Liver (tissue), 9 donors: ENCODE data around the gene SLC38A1. TPM values are rescaled to one million over a fixed set of nuclear protein-coding genes. Genes with fewer than 3 reads are reported as not detected.

Experiments used
- DNase-seq: peaks from one replicate; pipeline ENCODE4 v3.0.0-alpha.2; 2017; ENCODE audit warnings: low spot score
- H3K27ac ChIP-seq, 2 donors: one replicate each; pipeline ENCODE4 v1.7.0; 2013; ENCODE audit warnings: inconsistent platforms in 2 of 2, low read length in 2 of 2, control low read depth in 1 of 2, low read depth in 1 of 2, mild to moderate bottlenecking in 1 of 2
- H3K27me3 ChIP-seq, 4 donors: one replicate each; pipeline versions ENCODE4 v1.6.1 to v1.7.0; 2013; ENCODE audit warnings: low read length in 3 of 4, inconsistent platforms in 1 of 4, mild to moderate bottlenecking in 1 of 4, moderate library complexity in 1 of 4; ENCODE audit not compliant: control insufficient read depth in 4 of 4, insufficient read depth in 4 of 4
- H3K36me3 ChIP-seq, 4 donors: one replicate each; pipeline versions ENCODE4 v1.6.1 to v1.7.0; 2013; ENCODE audit warnings: low read length in 3 of 4, mild to moderate bottlenecking in 3 of 4, low read depth in 1 of 4, moderate library complexity in 1 of 4; ENCODE audit not compliant: control insufficient read depth in 4 of 4, insufficient read depth in 3 of 4
- H3K4me1 ChIP-seq, 4 donors: one replicate each; pipeline versions ENCODE4 v1.6.1 to v1.7.0; 2013; ENCODE audit warnings: low read length in 3 of 4, mild to moderate bottlenecking in 3 of 4, moderate library complexity in 1 of 4; ENCODE audit not compliant: control insufficient read depth in 4 of 4, insufficient read depth in 4 of 4
- H3K4me3 ChIP-seq, 3 donors: one replicate each; pipeline versions ENCODE4 v1.6.1 to v1.7.0; 2013; ENCODE audit warnings: low read length in 3 of 3, control low read depth in 1 of 3, low read depth in 1 of 3, mild to moderate bottlenecking in 1 of 3
- H3K9ac ChIP-seq, 2 donors: one replicate each; pipeline ENCODE4 v1.7.0; 2013; ENCODE audit warnings: low read length in 2 of 2, mild to moderate bottlenecking in 2 of 2, moderate library complexity in 2 of 2, control low read depth in 1 of 2, low read depth in 1 of 2
- H3K9me3 ChIP-seq, 4 donors: one replicate each; pipeline versions ENCODE4 v1.6.1 to v1.7.0; 2013; ENCODE audit warnings: low read length in 3 of 4; ENCODE audit not compliant: control insufficient read depth in 4 of 4
- ATF3 ChIP-seq: IDR thresholded peaks from 2 replicates; pipeline ENCODE4 v1.6.1; 2016; ENCODE audit warnings: antibody characterized with exemption
- EGR1 ChIP-seq, 2 donors: IDR thresholded peaks; 2 replicates each; pipeline ENCODE4 v1.6.1; 2016 to 2018; ENCODE audit warnings: antibody characterized with exemption in 2 of 2, low read depth in 2 of 2
- FOXA2 ChIP-seq: IDR thresholded peaks from 2 replicates; pipeline ENCODE4 v1.6.1; 2016; ENCODE audit warnings: antibody characterized with exemption
- HNF4A ChIP-seq, 2 donors: conservative IDR thresholded peaks; 2 replicates each; pipeline ENCODE4 v1.6.1; 2016; ENCODE audit warnings: antibody characterized with exemption in 2 of 2, mild to moderate bottlenecking in 2 of 2
- HNF4G ChIP-seq: IDR thresholded peaks from 2 replicates; pipeline ENCODE4 v1.6.1; 2016; ENCODE audit warnings: antibody characterized with exemption
- JUND ChIP-seq, 2 donors: IDR thresholded peaks; 2 replicates each; pipeline ENCODE4 v1.6.1; 2016; ENCODE audit warnings: antibody characterized with exemption in 2 of 2
- MAX ChIP-seq: IDR thresholded peaks from 2 replicates; pipeline ENCODE4 v1.6.1; 2016; ENCODE audit warnings: antibody characterized with exemption
- NR2F2 ChIP-seq: IDR thresholded peaks from 2 replicates; pipeline ENCODE4 v1.6.1; 2016; ENCODE audit warnings: antibody characterized with exemption
- RAD21 ChIP-seq, 2 donors: IDR thresholded peaks; 2 replicates each; pipeline ENCODE4 v1.6.1; 2016; ENCODE audit warnings: antibody characterized with exemption in 2 of 2, mild to moderate bottlenecking in 2 of 2
- RXRA ChIP-seq, 2 donors: IDR thresholded peaks; 2 replicates each; pipeline ENCODE4 v1.6.1; 2017 to 2018; ENCODE audit warnings: antibody characterized with exemption in 2 of 2, mild to moderate bottlenecking in 1 of 2
- SP1 ChIP-seq: IDR thresholded peaks from 2 replicates; pipeline ENCODE4 v1.6.1; 2018; ENCODE audit warnings: antibody characterized with exemption, mild to moderate bottlenecking
- YY1 ChIP-seq: IDR thresholded peaks from 2 replicates; pipeline ENCODE4 v1.6.1; 2016; ENCODE audit warnings: antibody characterized with exemption, mild to moderate bottlenecking
- WGBS: extraction: QIAGEN DNeasy Blood & Tissue Kit; methylation state at CpG from one replicate; pipeline ENCODE4 v1.1.7; 2013; 5-methylcytosine and 5-hydroxymethylcytosine counted together
- polyA plus RNA-seq, 2 donors: library from polyadenylated mRNA; stranded (reverse) in 1 of 2; unstranded in 1 of 2; fragments of 200-250 nt in 1 of 2; fragments of >200 nt in 1 of 2; fragmentation: Nextera tagmentation in 1 of 2; extraction: Ambion mirVana in 1 of 2; gene quantifications; one replicate each; pipeline versions ENCODE4 v1.2.1 to v1.2.3, GENCODE V29; 2013 to 2015
- total RNA-seq, 2 donors: library from RNA; depleted of rRNA; stranded (reverse); fragments of >200 nt; gene quantifications; one replicate each; pipeline ENCODE4 v1.2.3, GENCODE V29; 2014
- TF ChIP-seq, protein P1 (sequence below): IDR thresholded peaks from 2 replicates; pipeline ENCODE4 v1.6.1; 2016; ENCODE audit warnings: antibody characterized with exemption, mild to moderate bottlenecking
- TF ChIP-seq, protein P2 (sequence below): IDR thresholded peaks from 2 replicates; pipeline ENCODE4 v1.6.1; 2016; ENCODE audit warnings: antibody characterized with exemption
- donor health status: healthy.
- donor health status: healthy.
- donor health status: healthy.
- donor health status: healthy.
- donor health status: healthy.

SLC38A1 gene
- total RNA-seq (10 to 100 TPM in 1 of 2 donors, 1 to 10 TPM in 1; 8.4 to 10.7 TPM), polyA plus RNA-seq (10 to 100 TPM in 1 of 2 donors, 1 to 10 TPM in 1; 6.2 to 14.9 TPM)

DNA sequence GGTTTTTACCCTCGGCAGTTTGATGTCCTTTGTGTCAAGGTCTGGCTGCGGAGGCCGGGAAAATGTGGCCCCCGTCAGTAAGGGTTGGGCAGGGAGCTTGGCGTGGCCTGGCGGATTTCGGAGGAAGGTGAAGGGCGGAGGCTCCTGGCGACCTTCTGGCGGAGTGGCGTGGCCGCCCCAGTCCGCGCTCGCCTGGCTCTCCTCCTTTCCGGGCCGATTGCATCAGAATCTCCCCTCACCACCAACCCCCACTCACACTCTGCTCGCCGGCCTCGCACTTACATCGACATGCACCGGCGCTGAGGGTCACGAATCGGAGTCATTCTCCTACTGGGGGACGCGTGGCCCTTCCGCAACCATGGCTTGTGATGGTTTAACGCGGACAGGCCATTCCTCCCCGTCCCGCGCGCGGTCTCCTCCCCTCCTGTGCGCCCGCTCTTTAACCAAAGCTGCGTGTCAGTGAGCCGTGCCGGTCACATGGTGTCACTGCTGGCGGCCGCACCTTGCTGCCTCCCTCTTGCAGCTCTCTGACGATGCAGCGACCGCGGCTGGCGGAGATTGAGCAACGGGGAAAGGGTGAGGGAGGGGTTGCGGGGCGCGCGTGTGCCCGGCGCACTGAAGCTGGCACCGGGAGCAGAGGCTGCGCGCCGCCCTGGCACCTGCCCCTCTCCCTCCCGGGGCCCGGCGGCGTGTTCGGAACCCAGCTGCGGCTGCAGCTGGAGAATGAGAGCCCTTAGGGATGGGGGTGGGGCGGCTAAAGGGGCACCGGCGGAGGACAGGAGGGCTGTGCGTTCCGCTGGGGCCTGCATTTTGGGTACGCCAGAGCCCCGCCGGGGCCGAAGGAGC, at the start of gene SLC38A1:
TSS of gene SLC38A1 (minus strand) at position 461 of the 846 bp plus-strand sequence. CDS start 29,243 bp downstream, outside the sequence.
- peaks cover 0 to 30% (median 23%) of the 10 kb centered on the region in 4 donors for H3K4me1 ChIP-seq
- peak within 1 kb of the TSS; percentile 70 to 77 for H3K27ac ChIP-seq
- WGBS: under 1% methylated on average over 73 of the region's 73 CpGs
- no peaks in the 10 kb centered on the region for H3K36me3 ChIP-seq
- no peak for TF ChIP-seq HNF4G
- TF ChIP-seq RXRA (IDR thresholded peaks at IDR 0.05): peak in 1 of 2 donors; percentile 28
- TF ChIP-seq RAD21 (IDR thresholded peaks at IDR 0.05): peak; percentile 17 to 20
- TF ChIP-seq, protein P1, sequence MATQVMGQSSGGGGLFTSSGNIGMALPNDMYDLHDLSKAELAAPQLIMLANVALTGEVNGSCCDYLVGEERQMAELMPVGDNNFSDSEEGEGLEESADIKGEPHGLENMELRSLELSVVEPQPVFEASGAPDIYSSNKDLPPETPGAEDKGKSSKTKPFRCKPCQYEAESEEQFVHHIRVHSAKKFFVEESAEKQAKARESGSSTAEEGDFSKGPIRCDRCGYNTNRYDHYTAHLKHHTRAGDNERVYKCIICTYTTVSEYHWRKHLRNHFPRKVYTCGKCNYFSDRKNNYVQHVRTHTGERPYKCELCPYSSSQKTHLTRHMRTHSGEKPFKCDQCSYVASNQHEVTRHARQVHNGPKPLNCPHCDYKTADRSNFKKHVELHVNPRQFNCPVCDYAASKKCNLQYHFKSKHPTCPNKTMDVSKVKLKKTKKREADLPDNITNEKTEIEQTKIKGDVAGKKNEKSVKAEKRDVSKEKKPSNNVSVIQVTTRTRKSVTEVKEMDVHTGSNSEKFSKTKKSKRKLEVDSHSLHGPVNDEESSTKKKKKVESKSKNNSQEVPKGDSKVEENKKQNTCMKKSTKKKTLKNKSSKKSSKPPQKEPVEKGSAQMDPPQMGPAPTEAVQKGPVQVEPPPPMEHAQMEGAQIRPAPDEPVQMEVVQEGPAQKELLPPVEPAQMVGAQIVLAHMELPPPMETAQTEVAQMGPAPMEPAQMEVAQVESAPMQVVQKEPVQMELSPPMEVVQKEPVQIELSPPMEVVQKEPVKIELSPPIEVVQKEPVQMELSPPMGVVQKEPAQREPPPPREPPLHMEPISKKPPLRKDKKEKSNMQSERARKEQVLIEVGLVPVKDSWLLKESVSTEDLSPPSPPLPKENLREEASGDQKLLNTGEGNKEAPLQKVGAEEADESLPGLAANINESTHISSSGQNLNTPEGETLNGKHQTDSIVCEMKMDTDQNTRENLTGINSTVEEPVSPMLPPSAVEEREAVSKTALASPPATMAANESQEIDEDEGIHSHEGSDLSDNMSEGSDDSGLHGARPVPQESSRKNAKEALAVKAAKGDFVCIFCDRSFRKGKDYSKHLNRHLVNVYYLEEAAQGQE: no peak
- TF ChIP-seq YY1: peak; percentile 46
- peak; percentile 76 for TF ChIP-seq MAX
- peak in 1 of 2 donors; percentile 33 for TF ChIP-seq HNF4A (conservative IDR thresholded peaks at IDR 0.05)
- TF ChIP-seq SP1: peak; percentile 43
- H3K9me3 ChIP-seq: no peaks in the 10 kb centered on the region
- H3K4me3 ChIP-seq: peak within 1 kb of the TSS; percentile 62 to 79 (median 65)
- peak within 1 kb of the TSS; percentile 13 to 24 for H3K9ac ChIP-seq
- peak; percentile 60 for DNase-seq
- H3K27me3 ChIP-seq: no peaks in the 10 kb centered on the region

DNA sequence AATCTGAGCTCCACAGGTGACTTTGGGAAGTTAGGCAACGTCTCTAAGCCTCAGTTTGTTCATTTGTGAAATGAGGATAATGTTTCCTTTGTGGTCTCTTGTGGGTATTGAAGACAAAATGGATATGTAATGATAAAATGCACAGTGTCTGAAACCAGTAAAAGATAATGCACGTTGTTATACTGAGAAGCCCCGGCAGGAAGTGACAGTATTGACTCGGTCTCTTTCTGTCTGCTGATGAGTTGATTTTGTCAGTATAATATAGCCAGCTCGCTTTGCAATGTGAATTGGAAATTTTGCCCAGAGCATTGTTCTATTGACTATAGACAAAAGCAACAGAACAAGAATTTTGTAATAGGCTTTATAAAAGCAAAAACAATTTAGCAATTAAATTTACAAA, 49.2 kb upstream of the SLC38A1 start:
- H3K9me3 ChIP-seq: no peaks in the 10 kb centered on the region
- H3K36me3 ChIP-seq: no peaks in the 10 kb centered on the region
- H3K27me3 ChIP-seq: no peaks in the 10 kb centered on the region
- TF ChIP-seq RXRA (IDR thresholded peaks at IDR 0.05): no peak
- no peak for TF ChIP-seq JUND (IDR thresholded peaks at IDR 0.05)
- no peak for TF ChIP-seq EGR1 (IDR thresholded peaks at IDR 0.05; ENCODE audit: low read depth in 2 of 2)
- TF ChIP-seq, protein P2, sequence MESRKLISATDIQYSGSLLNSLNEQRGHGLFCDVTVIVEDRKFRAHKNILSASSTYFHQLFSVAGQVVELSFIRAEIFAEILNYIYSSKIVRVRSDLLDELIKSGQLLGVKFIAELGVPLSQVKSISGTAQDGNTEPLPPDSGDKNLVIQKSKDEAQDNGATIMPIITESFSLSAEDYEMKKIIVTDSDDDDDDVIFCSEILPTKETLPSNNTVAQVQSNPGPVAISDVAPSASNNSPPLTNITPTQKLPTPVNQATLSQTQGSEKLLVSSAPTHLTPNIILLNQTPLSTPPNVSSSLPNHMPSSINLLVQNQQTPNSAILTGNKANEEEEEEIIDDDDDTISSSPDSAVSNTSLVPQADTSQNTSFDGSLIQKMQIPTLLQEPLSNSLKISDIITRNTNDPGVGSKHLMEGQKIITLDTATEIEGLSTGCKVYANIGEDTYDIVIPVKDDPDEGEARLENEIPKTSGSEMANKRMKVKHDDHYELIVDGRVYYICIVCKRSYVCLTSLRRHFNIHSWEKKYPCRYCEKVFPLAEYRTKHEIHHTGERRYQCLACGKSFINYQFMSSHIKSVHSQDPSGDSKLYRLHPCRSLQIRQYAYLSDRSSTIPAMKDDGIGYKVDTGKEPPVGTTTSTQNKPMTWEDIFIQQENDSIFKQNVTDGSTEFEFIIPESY: no peak
- no peak for TF ChIP-seq ATF3
- TF ChIP-seq MAX: no peak
- TF ChIP-seq FOXA2: no peak
- TF ChIP-seq NR2F2: no peak
- no peak for TF ChIP-seq SP1
- no peak for TF ChIP-seq HNF4G
- DNase-seq: no peak
- H3K9ac ChIP-seq: no peak overlapping the region
- no peak overlapping the region for H3K27ac ChIP-seq
- 71% methylated on average over 5 of the region's 5 CpGs for WGBS
- H3K4me1 ChIP-seq: no peaks in the 10 kb centered on the region
- no peak overlapping the region for H3K4me3 ChIP-seq
